Esophagus muscularis mucosa (tissue), 3 donors: ENCODE measurements around the gene KYNU.

ENCODE experiments used
- EP300 ChIP-seq: sonication (generic); formaldehyde crosslinking; IDR thresholded peaks from one replicate; pipeline ENCODE4 v1.6.1; 2017; ENCODE audit warnings: antibody characterized with exemption
- TF ChIP-seq, protein P1 (sequence below), 3 experiments: fragments of 200-600 bp in 2 of 3; fragments of 450-650 bp in 1 of 3; sonication (generic) in 2 of 3; IDR thresholded peaks; one replicate each; pipeline ENCODE4 v1.5.1; 2017 to 2019; ENCODE audit warnings: antibody characterized with exemption in 3 of 3, mild to moderate bottlenecking in 2 of 3, moderate library complexity in 1 of 3

DNA sequence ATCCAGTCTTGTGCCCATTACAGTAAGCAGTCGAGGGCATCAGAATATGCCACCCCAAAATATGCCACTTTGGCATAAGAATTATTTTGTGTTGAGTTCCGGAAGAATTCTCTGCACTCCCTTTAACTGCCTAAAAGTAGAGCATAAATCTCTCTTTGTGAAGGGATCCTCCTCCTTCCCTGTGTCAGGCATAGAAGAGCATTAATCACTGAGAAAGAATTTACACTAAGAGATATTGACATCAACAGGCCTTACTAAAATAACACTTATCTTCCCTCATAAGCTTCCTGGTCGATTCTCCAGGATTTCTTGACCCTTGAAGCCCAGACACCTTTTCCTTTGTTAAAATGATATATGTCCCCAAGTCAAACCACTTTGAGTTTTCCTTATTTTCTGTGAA is 27.6 kb upstream of the KYNU start:
- TF ChIP-seq EP300: no peak
- TF ChIP-seq, protein P1, sequence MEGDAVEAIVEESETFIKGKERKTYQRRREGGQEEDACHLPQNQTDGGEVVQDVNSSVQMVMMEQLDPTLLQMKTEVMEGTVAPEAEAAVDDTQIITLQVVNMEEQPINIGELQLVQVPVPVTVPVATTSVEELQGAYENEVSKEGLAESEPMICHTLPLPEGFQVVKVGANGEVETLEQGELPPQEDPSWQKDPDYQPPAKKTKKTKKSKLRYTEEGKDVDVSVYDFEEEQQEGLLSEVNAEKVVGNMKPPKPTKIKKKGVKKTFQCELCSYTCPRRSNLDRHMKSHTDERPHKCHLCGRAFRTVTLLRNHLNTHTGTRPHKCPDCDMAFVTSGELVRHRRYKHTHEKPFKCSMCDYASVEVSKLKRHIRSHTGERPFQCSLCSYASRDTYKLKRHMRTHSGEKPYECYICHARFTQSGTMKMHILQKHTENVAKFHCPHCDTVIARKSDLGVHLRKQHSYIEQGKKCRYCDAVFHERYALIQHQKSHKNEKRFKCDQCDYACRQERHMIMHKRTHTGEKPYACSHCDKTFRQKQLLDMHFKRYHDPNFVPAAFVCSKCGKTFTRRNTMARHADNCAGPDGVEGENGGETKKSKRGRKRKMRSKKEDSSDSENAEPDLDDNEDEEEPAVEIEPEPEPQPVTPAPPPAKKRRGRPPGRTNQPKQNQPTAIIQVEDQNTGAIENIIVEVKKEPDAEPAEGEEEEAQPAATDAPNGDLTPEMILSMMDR (IDR thresholded peaks at IDR 0.05): no peak
